HG02840 (cell line): ENCODE results near the gene TRIM39.
"Not testable (repeated sequence)": the region's sequence is repeated elsewhere in the genome, so short reads cannot be mapped to it uniquely, and the experiment has no call there.

Experiments
- ATAC-seq: cut with Tn5 transposase; IDR thresholded peaks from one replicate; pipeline ENCODE4 v1.9.1; 2021; ENCODE audit warnings: mild to moderate bottlenecking, moderate library complexity, moderate number of reproducible peaks; ENCODE audit not compliant: unreplicated experiment, low FRiP score

Gene TRIM39

GRCh38 chr6:30326526-30327231, at the start of gene TRIM39:
TRIM39 (plus strand) TSS chr6:30326927; CDS start chr6:30329318, 2,391 bp downstream.
- ATAC-seq = peak; percentile 83

GRCh38 chr6:30280988-30281387, 45.7 kb upstream of the TRIM39 start:
- not testable (repeated sequence) for ATAC-seq

DNA sequence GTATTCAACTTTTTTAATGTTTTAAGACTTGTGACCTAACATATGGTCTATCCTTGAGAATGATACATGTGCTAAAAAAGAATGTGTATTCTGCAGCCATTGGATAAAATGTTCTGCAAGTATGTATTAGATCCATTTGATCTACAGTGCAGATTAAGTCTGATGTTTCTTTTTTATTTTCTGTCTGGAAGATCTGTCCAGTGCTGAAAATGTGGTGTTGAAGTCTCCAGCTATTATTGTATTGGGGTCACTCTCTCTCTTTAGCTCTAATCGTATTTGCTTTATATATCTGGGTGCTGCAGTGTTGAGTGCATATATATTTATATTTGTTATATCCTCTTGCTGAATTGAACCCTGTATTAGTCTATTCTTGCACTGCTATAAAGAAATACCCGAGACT, 44.2 kb upstream of the TRIM39 start:
- ATAC-seq = no peak

DNA sequence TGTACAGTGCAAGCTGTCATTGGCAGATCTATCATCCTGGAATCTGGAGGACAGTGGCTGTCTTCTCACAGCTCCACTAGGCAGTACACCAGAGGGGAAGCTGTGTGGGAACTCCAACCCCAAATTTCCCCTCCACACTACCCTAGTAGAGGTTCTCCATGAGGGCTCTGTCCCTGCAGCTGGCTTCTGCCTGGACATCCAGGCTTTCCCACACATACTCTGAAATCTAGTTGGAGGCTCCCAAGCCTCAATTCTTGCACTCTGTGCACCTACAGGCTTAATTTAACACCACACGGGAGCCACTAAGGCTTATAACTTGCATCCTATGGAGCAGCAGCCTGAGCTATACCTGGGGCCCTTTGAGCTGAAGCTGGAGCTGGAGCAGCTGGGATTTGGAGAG, 43.0 kb upstream of the TRIM39 start:
- ATAC-seq = no peak

DNA sequence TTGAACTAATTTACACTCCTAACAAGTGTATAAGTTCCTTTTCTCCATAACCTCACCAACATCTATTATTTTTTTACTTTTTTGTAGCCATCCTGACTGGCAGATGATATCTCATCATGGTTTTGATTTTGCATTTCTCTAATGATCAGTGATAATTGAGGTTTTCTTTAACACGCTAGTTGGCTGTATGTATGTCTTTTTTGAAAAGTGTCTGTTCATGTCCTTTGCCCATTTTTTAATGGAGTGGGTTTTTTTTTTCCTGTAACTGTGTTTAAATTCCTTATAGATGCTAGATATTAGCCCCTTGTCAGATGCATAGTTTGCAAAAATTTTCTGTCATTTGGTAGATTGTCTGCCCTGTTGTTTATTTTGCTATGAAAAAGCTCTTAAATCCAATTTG, 39.6 kb upstream of the TRIM39 start:
- ATAC-seq = no peak

GRCh38 chr6:30295837-30296236, 30.9 kb upstream of the TRIM39 start:
- no peak for ATAC-seq

DNA sequence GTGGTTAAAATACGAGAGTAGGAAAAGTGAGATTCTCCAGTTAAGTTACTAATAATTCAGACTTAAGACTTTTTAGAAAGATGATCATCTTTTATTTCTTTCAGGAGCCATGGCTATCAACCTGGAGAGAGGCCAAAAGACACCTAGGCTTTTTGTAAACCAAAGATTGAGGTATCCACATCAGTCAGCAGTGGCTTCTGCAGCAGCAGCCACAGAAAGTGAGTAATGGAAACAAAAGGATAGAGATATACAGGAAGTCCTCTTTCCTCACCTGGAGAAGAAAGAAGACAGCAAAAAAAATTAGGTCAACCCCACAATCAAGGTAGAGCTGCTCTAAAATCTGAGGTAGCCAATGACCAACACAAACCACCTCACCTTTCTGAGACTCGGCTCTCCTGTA, 22.7 kb upstream of the TRIM39 start:
- no peak for ATAC-seq

DNA sequence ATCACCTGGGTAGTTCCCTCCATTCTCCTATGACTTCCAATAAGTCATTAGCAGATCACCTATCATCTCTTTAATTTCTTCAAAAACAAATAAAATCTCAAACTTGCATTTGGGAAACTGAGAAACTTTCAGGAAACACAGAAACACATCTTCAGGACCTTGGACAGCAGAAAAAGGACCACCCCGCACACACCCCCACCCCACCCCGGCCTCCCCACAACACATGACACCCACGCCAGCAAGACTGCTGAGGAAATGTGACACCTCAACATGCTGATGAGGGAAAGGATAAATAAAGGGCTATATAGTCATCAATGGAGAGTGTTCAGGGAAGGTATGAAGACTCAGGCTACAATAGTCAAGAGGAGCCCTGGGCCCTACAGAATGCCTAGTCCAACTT, 15.6 kb upstream of the TRIM39 start:
- ATAC-seq = no peak

DNA sequence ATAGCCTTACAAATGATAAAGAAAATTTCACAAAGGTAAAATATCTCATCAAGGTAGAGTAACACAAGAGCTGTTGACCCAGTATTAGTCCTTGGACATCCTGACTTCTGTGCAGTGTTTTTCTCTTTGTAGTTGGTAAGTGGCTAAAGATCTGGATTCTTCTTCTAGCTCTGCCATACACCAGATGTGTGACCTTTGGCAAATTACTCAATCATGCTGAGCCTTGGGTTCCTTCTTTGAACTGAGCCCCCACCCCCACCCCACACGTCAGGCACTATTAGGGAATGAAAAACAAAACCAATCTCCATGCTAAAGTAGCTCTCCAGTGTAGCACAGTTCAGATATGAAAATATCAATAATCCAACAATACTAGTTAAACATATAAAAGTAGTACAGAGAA, 15.1 kb upstream of the TRIM39 start:
- no peak for ATAC-seq

GRCh38 chr6:30312266-30312665, 14.5 kb upstream of the TRIM39 start:
- no peak for ATAC-seq

DNA sequence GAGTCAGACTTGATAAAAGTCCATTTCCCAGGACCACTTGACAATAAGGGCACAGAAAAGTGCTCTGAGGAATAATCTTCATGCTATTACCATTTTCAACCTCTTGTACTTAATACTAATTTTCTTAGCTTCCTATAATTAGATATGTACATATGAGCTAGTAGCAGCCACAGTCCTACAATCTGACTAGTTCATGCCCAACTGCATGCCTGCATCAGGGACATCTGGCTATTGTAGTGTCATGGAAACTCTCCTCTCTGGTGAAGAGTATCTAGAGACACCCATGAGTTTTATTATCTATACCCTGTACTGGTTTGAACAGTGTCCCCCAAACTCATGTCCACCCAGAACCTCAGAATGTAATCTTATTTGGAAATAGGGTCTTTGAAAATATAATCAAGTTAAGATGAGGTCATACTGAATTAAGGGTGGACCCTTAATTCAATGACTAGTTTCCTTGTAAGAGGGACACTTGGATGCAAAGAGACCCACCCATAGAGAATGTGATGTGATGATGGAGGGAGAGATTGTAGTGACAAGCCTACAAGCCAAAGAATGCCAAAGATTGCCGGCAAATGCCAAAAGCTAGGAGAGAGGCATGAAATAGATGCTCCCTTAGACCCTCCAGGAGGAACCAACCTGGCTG, 13.9 kb upstream of the TRIM39 start:
- no peak for ATAC-seq

DNA sequence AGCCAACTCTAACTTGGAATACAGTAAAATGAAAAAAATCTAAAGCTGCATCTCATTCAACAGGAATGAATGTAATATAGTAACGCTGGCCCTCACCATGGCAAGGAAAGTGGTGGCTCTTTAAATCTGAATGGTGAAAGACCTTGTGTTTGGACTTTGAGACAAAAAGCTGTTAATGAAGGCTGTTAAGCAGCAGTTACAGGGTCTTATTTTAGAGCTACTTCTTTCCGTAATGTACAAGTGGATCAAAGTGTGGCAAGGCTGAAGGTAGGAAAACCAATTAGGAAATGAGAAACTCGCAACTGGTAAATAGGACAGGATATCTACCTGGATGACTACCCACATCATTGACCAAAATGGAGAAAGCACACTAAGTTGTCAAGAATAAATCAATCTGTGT, 11.6 kb upstream of the TRIM39 start:
- ATAC-seq = no peak

DNA sequence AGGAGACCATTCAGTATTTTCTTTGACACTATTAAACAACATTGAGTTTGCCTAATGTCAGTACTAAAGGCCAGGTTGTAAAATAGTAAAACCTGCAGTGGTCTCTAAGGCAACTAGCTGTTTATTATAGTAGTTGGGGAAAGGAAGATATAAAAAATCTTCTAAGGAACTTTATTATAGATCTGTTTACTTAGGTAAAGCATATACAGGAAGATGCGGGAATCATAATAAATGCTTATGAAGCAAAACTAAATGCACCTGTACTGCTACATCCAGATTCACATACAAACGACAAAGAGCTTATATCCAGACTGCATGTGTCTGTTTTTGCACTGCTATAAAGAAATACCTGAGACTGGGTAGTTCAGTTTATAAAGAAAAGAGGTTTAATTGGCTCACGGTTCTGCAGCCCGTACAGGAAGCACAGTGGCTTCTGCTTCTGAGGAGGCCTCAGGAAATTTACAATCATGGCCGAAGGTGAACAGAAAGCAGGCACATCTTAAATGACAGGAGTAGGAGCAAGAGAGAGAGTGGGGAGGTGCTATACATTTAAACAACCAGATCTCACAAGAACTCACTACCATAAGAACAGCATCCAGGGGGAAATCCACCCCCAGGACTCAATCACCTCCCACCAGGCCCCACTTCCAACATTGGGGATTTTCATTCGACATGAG, 8.7 kb upstream of the TRIM39 start:
- no peak for ATAC-seq

DNA sequence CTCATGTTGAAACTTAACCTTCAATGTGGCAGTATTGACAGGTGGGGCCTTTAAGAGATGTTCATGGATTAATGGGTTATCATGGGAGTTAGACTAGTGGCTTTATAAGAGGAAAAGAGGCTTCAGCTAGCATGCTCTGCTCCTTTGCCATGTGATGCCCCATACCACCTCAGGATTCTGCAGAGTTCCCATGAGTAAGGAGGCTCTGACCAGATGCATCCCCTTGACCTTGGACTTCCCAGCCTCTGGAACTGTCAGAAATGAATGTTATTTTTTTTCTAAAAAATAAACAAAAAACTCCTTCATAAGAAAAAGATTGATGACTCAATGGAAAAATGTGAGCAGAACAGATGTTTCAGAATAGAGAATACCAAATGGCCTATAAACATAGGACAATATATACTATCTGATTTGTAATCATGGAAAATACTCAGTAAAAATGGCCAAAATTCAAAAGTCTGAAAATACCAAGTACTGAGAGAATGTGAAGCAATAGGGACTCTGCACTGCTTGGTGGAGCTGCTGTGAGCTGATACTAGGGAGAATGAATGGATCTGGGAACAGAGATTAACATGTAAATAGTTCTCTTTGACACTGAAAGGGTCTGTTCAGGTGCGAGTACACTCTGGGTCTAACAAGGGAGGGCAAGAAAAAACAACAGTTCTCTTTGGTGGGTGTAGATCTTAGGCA, 7.4 kb upstream of the TRIM39 start:
- ATAC-seq = no peak

DNA sequence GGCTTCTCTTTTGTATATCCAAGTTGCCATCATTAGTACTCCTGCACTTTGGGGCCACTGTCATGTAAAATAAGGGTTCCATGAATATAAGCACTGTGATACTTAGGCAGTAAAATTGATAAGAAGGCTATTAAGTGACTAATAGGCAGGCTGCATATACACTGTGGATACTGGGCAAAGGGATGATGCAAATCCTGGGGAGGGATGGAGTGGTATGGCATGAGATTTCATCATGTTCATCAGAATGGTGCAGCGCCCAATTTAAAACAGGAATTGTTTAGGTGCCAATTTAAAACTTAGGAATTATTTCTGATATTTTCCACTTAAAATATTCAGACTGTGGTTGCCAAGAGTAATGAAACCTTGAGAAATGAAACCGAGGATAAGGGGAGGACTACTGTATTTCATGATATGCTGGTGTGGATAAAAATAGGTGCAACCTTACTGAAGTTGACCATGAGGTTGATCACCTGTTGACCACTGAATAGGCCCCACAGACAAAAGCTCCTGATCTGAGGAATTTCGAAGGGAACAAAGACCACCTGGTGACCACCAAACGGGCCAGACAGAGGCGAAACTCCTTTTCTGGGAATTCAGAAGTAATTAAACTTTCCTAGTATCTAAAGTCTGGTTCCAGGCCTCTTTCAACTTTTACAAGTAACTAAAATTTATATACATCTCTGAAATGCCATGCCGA, 4.9 kb upstream of the TRIM39 start:
- no peak for ATAC-seq

DNA sequence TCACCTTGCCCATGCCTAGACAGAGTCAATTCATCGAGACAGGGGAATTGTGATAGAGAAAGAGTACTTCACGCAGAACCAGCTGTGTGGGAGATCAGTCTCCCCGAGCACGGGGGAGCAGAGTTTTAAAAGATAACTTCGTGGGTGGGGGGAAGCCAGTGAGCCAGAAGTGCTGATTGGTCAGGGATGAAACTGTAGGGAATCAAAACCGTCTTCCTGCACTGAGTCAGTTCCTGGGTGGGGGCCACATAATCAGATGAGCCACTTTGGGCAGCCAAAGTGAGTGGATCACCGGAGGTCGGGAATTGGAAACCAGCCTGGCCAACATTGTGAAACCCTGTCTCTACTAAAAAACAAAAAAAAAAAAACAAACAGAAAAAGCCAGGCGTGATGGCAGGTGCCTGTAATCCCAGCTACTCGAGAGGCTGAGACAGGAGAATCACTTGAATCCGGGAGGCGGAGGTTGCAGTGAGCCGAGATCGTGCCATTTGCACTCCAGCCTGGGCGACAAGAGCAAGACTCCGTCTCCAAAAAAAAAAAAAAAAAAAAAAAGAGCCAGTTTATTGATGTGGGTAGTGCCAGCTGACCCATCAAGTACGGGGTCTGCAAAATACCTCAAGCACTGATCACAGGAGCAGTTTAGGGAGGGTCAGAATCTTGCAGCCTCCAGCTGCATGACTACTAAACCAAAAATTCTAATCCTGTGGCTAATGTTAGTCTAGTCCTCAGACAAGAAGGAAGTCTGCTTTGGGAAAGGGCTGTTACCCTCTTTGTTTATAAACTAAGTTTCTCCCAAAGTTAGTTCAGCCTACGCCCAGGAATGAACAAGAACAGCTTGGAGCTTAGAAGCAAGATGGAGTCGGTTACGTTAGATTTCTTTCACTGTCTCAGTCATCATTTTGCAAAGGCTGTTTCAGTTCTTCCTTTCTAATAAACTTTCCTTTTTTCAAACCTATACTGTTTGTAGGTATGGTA, 3.9 kb upstream of the TRIM39 start:
- ATAC-seq = no peak

DNA sequence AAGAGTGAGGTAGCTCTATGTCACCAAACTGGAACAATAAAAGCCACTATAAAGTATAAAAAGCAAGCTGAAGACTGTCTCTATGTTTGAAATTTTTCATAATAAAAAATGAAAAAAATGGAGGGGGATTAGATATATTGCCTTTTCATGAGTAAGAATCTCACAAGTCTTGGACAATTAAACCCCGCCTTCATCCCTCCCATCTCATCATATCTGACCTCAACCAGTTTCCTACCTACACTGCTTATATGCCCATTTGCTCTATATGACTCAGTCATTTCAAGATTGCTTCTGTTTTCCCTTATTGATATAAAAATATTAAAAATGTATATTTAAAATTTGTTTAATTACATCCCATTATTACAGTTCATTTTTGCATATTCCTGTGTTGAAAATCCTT, 2.9 kb upstream of the TRIM39 start:
- ATAC-seq = no peak

DNA sequence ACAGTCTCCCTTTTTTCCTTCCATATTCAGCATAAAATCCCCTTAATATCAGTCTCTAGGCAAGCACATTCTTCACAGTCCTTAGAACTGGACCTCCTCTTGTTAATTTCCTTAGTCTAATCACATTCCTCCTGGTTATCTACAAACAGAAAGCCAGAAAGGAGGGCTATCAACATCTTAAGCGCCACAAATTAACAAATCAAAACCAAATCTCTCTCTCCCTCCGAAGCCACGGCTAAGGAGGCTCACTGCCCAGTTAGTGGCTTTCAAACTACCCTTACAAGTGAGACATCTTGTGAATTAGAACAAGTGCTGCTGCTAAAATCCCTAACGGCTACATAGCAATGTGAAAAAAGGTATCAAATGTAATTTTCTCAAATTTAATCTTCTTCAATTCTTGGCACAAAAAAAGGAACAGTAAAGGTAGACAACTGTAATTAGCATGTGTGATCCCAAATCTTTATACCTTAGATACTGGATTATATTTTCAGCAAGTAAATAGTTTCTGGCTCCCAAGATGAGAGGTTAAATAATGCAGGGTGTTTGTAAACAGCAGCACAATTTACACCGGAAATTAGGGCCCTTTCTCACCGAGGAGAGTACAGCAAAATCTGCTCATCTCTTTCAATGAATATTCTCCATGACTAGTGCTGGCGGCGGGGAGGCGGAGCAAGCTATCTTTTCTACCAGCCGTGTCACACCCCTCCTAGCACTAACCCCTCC, 1.4 kb upstream of the TRIM39 start:
- ATAC-seq = no peak
